Amygdala (tissue), 56 donors: Measurements from ENCODE around the gene CELF2.

ENCODE experiments used
- DNase-seq, 56 donors: peaks; one replicate each; lab custom pipeline; 2025; lab: John Stamatoyannopoulos, UW

Gene CELF2

GRCh38 chr10:11210211-11210922, 192.7 kb downstream of the CELF2 start:
- DNase-seq = no peak

- no peak for DNase-seq
Observed at GRCh38 chr10:11212288-11213085, 194.8 kb downstream of the CELF2 start.

- no peak for DNase-seq
Observed at GRCh38 chr10:11213137-11213536, 195.5 kb downstream of the CELF2 start.

- no peak for DNase-seq
Observed at GRCh38 chr10:11214407-11214806, 196.7 kb downstream of the CELF2 start.

GRCh38 chr10:11215471-11215870, 197.8 kb downstream of the CELF2 start:
- DNase-seq = no peak

- no peak for DNase-seq
Observed at GRCh38 chr10:11217521-11217920, 199.8 kb downstream of the CELF2 start.

GRCh38 chr10:11218395-11218794, 200.7 kb downstream of the CELF2 start:
- no peak for DNase-seq

- DNase-seq = no peak
Observed at GRCh38 chr10:11219431-11219830, 201.8 kb downstream of the CELF2 start.

GRCh38 chr10:11223081-11223480, 205.4 kb downstream of the CELF2 start:
- DNase-seq = no peak

- DNase-seq = no peak
Observed at GRCh38 chr10:11223507-11224140, 206.0 kb downstream of the CELF2 start.

- DNase-seq = no peak
Observed at GRCh38 chr10:11224321-11224720, 206.6 kb downstream of the CELF2 start.

- DNase-seq = no peak
Observed at GRCh38 chr10:11224792-11225416, 207.2 kb downstream of the CELF2 start.

GRCh38 chr10:11225935-11226334, 208.3 kb downstream of the CELF2 start:
- no peak for DNase-seq

- peak in 2 of 56 donors; percentile 24 to 31 for DNase-seq
Observed at GRCh38 chr10:11227103-11227502, 209.4 kb downstream of the CELF2 start.

- DNase-seq = no peak
Observed at GRCh38 chr10:11229893-11230292, 212.2 kb downstream of the CELF2 start.

- DNase-seq = no peak
Observed at GRCh38 chr10:11230498-11231167, 213.0 kb downstream of the CELF2 start.

- DNase-seq = no peak
Observed at GRCh38 chr10:11231285-11231684, 213.6 kb downstream of the CELF2 start.

- no peak for DNase-seq
Observed at GRCh38 chr10:11232222-11232961, 214.7 kb downstream of the CELF2 start.

- no peak for DNase-seq
Observed at GRCh38 chr10:11234857-11235531, 217.3 kb downstream of the CELF2 start.
